Islet of Langerhans (tissue), 1 donor: ENCODE measurements around the gene RAPGEF6.
"Not testable (repeated sequence)": the region's sequence is repeated elsewhere in the genome, so short reads cannot be mapped to it uniquely, and the experiment has no call there.

Source experiments
- FAIRE-seq: peaks from one replicate; lab custom pipeline; 2011; peaks lifted over from hg19 to GRCh38; lab: Jason Lieb, UNC

Gene RAPGEF6, protein sequence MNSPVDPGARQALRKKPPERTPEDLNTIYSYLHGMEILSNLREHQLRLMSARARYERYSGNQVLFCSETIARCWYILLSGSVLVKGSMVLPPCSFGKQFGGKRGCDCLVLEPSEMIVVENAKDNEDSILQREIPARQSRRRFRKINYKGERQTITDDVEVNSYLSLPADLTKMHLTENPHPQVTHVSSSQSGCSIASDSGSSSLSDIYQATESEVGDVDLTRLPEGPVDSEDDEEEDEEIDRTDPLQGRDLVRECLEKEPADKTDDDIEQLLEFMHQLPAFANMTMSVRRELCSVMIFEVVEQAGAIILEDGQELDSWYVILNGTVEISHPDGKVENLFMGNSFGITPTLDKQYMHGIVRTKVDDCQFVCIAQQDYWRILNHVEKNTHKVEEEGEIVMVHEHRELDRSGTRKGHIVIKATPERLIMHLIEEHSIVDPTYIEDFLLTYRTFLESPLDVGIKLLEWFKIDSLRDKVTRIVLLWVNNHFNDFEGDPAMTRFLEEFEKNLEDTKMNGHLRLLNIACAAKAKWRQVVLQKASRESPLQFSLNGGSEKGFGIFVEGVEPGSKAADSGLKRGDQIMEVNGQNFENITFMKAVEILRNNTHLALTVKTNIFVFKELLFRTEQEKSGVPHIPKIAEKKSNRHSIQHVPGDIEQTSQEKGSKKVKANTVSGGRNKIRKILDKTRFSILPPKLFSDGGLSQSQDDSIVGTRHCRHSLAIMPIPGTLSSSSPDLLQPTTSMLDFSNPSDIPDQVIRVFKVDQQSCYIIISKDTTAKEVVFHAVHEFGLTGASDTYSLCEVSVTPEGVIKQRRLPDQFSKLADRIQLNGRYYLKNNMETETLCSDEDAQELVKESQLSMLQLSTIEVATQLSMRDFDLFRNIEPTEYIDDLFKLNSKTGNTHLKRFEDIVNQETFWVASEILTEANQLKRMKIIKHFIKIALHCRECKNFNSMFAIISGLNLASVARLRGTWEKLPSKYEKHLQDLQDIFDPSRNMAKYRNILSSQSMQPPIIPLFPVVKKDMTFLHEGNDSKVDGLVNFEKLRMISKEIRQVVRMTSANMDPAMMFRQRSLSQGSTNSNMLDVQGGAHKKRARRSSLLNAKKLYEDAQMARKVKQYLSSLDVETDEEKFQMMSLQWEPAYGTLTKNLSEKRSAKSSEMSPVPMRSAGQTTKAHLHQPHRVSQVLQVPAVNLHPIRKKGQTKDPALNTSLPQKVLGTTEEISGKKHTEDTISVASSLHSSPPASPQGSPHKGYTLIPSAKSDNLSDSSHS (N-terminal part only)

DNA sequence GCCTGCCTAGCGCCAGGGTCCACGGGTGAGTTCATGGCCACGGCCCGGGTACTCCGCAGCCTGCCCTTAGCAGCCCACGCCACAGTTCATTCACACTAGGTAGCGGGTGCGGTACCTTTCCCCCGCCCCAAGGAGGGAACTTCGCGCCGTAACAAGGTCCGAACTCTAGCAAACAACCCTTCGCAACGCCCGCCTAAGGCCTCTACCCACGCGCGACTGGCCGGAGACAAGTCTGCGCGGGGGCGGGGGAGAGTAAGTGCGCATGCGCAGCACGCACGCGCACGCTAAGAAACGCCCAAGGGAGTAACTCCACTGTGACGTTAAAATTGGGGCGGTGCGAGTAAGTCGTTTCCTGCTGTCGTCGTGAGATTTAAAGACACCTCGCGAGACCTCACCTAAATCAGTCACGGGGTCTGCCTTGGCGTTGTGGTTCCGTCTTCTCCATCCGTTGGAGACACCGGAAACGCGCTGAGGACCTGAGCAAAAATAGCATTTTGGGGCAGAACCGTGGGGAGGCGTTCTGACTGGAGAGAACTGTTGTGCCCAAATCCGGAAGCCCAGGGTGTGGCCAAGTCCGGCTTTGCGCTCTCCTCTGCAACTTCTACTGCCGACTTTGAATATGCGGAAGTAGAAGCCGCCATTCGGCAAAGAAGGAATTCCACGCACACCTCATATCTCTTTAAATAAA is at the start of gene RAPGEF6:
Gene RAPGEF6 (minus strand): TSS at position 234 of the 688 bp plus-strand sequence. CDS start 199 bp downstream, at position 35.
- FAIRE-seq, result peak; percentile 95

DNA sequence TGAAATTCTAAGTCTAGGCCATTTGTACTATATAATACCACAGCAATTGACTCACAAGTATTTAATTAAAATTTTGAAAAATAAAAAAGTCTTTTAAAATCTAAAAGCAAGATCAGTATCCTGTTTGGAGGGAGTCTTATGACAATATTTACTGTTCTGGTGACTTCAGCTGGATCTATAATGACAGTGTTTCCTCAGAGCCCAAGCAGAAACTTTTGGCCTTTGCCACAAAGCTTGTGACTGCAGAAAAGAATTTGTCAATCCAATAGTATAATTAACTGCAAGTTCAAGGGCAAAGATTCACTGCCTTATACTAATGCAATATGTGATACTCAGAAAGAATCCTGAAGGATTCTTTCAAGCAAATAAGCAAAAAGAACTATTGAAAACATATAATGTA is 49.6 kb upstream of the RAPGEF6 start:
- no peak for FAIRE-seq

DNA sequence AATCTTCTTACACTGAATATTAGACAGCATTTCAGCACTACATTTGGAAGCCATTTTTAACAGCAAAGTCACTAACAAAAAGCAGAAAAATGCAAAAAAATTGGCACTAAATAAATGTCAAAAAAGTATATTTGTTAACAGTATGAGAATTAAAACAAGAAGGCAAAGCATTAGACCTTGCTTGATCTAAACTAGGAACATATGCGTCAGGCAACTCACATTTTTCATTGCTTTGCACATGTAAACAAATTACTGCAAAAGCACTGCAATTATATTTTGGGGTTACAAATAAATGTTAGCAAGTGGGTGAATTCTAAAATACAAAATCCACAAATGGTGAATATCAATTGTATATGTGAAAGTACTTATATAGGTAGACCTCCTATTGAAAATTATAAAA is 49.0 kb upstream of the RAPGEF6 start:
- FAIRE-seq, result peak; percentile 5

DNA sequence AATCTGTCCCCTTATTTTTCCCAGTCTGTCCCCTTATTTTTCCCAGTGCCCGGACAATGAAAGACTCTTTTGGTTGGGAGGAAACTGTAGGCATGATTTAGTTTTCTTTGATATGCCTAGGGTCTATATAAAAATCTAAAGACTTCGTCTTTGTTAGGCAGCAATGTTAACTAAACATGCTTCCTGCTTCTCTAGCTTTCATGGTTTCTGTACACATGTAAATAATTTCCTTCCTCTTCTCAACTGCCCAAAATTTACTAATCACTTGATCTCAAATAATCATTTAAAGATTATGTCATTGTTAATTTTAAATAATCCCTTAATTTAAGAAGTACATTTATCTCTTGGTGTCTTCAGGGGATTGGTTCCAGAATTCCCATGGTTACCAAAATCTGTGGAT is 47.8 kb upstream of the RAPGEF6 start:
- FAIRE-seq, result no peak

GRCh38 chr5:131682175-131682574 is 47.1 kb upstream of the RAPGEF6 start:
- FAIRE-seq, result no peak

DNA sequence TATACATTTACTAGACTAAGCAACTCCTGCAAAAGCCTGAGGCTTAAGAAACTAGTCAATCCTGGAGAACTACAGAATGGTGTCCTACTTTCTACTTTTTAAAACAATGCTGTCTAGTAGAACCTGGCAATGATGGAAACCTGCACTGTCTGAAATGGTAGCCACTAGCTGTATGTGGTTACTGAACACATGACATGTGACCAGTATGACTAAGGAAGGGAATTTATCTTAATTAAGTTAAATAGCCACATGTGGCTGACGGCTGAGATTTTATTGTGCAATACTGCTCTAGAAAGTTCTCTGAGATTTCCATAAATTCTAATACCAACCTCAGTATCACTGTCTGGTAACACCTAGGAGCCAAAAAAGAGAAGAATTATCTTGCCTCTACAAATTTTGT is 44.9 kb upstream of the RAPGEF6 start:
- FAIRE-seq, result no peak

DNA sequence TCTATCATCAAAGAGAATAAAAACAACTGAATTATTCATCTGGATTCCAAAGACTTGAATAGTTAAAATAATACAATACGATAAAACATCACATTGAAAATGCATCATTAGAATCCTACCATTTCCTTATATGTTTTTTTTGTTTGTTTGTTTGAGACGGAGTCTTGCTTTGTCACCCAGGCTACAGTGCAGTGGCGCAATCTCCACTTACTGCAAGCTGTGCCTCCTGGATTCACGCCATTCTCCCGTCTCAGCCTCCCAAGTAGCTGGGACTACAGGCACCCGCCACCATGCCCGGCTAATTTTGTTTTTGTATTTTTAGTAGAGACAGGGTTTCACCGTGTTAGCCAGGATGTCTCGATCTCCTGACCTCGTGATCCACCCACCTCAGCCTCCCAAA is 43.2 kb upstream of the RAPGEF6 start:
- not testable (repeated sequence) for FAIRE-seq

- no peak for FAIRE-seq
Measured at GRCh38 chr5:131677115-131677514, 42.1 kb upstream of the RAPGEF6 start.

GRCh38 chr5:131672776-131673175 is 37.7 kb upstream of the RAPGEF6 start:
- FAIRE-seq, result no peak

- FAIRE-seq, result peak; percentile 95
Measured at GRCh38 chr5:131671994-131672655, 37.1 kb upstream of the RAPGEF6 start.

GRCh38 chr5:131671409-131671808 is 36.4 kb upstream of the RAPGEF6 start:
- FAIRE-seq, result peak; percentile 43

- FAIRE-seq, result peak; percentile 60
Measured at GRCh38 chr5:131664929-131665328, 29.9 kb upstream of the RAPGEF6 start.

GRCh38 chr5:131661933-131662332 is 26.9 kb upstream of the RAPGEF6 start:
- no peak for FAIRE-seq

GRCh38 chr5:131659841-131660240 is 24.8 kb upstream of the RAPGEF6 start:
- FAIRE-seq, result no peak

- no peak for FAIRE-seq
Measured at GRCh38 chr5:131659290-131659689, 24.3 kb upstream of the RAPGEF6 start.

GRCh38 chr5:131654776-131655175 is 19.7 kb upstream of the RAPGEF6 start:
- no peak for FAIRE-seq

DNA sequence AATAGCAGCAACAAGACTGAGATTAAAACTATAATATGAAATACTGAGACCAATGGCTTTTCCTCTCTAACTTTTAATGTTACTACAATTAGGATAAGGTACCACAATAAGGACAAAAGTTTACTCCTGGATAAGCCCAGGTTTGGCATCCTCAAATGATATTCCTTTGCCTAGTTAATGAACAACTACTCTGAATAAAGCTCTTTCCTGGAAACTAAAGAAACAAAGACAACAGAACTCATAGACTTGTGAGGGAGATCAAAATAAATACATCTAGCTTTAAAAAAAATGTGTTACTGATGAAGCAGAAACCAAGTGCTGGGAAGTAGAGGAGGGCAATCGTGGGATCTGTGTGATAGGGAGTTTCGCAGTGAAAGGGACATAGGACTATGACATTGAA is 19.3 kb upstream of the RAPGEF6 start:
- no peak for FAIRE-seq

- no peak for FAIRE-seq
Measured at GRCh38 chr5:131649161-131649560, 14.1 kb upstream of the RAPGEF6 start.

GRCh38 chr5:131647048-131647769 is 12.2 kb upstream of the RAPGEF6 start:
- FAIRE-seq, result no peak

- no peak for FAIRE-seq
Measured at GRCh38 chr5:131644822-131645221, 9.8 kb upstream of the RAPGEF6 start.

DNA sequence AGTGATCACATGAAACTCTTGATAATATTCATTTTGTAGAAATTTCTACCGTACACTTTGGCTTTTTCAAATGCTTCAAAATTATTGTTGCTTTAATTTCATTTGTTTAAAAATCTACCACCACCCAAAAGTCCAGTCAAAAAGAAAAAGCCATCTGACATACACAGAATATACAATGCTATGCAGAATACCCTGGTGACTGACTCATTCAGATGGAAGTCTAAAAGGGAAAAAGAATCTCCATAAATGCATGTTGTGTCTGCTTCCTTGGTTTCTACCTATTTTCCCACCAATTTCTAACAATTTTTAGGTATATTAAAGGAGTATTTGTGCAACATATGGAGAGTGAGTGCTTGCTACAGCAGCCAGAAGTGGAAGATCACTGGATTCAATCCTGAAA is 9.3 kb upstream of the RAPGEF6 start:
- FAIRE-seq, result no peak
